B cell (primary cell): ENCODE measurements around the gene KEL. TPM values are rescaled to one million over a fixed set of nuclear protein-coding genes. Genes with fewer than 3 reads are reported as not detected.

Experiments
- ATAC-seq: fragments of 200-7000 bp; cut with Tn5 transposase; one replicate; pipeline ENCODE4 v1.10.0; 2021; ENCODE audit warnings: low read depth, mild to moderate bottlenecking, moderate number of reproducible peaks, moderate library complexity
- CTCF ChIA-PET: fragments of 350-600 bp; sonication (Branson Sonifier 250); formaldehyde crosslinking; loops from one replicate; lab custom pipeline; 2021; ENCODE audit warnings: antibody characterized with exemption, inconsistent platforms; lab: Charles Lee
- POLR2A ChIA-PET: fragments of 350-600 bp; sonication (Branson Sonifier 250); formaldehyde crosslinking; loops from one replicate; lab custom pipeline; 2021; ENCODE audit warnings: antibody characterized with exemption; lab: Charles Lee
- DNase-seq: peaks from one replicate; pipeline ENCODE4 v3.0.0; 2013
- H2AFZ ChIP-seq: 2 replicates; pipeline ENCODE4 v1.6.1; 2012; ENCODE audit warnings: mild to moderate bottlenecking, low read depth, low read length; ENCODE audit not compliant: insufficient read depth, poor library complexity, severe bottlenecking
- H3K27ac ChIP-seq, 2 donors: 1 replicate in 1 of 2; 2 replicates in 1 of 2; pipeline ENCODE4 v1.5.1; 2012 to 2013; ENCODE audit warnings: low read length in 2 of 2, mild to moderate bottlenecking in 2 of 2, moderate library complexity in 1 of 2
- H3K27me3 ChIP-seq, 4 experiments: fragments of 200-600 bp in 1 of 4; sonication (generic) in 1 of 4; replicated peaks in 1 of 4; 1 replicate in 2 of 4; 2 replicates in 2 of 4; pipeline versions ENCODE4 v1.6.1 to v1.7.0; 2013 to 2016; ENCODE audit warnings: low read length in 3 of 4, mild to moderate bottlenecking in 2 of 4, mixed read lengths in 1 of 4, moderate library complexity in 1 of 4; ENCODE audit not compliant: insufficient read depth in 4 of 4, control insufficient read depth in 3 of 4; ENCODE audit errors: control extremely low read depth in 1 of 4
- H3K36me3 ChIP-seq, 2 experiments: replicated peaks in 1 of 2; 1 replicate in 1 of 2; 2 replicates in 1 of 2; pipeline versions ENCODE4 v1.6.1 to v1.7.1; 2013; ENCODE audit warnings: low read length in 1 of 2; ENCODE audit not compliant: insufficient read depth in 2 of 2, control insufficient read depth in 1 of 2; ENCODE audit errors: control extremely low read depth in 1 of 2, extremely low read depth in 1 of 2
- H3K4me1 ChIP-seq, 2 donors: fragments of 200-600 bp in 1 of 2; sonication (generic) in 1 of 2; 1 replicate in 1 of 2; 2 replicates in 1 of 2; pipeline versions ENCODE4 v1.5.1 to v1.6.1; 2013 to 2017; ENCODE audit warnings: low read length in 2 of 2; ENCODE audit not compliant: control insufficient read depth in 2 of 2, insufficient read depth in 2 of 2
- H3K4me2 ChIP-seq: replicated peaks from 2 replicates; pipeline ENCODE3; 2012; ENCODE audit warnings: mild to moderate bottlenecking, low read depth, low read length; ENCODE audit not compliant: poor library complexity, severe bottlenecking
- H3K4me3 ChIP-seq, 5 experiments: fragments of 200-600 bp in 1 of 5; sonication (generic) in 1 of 5; 1 replicate in 3 of 5; 2 replicates in 2 of 5; pipeline versions ENCODE4 v1.5.1 to v1.7.0; 2011 to 2016; ENCODE audit warnings: low read length in 4 of 5, mild to moderate bottlenecking in 4 of 5, low read depth in 2 of 5, control low read depth in 1 of 5, moderate library complexity in 1 of 5; ENCODE audit not compliant: insufficient read depth in 1 of 5; ENCODE audit errors: control extremely low read depth in 1 of 5, extremely low read depth in 1 of 5
- H3K79me2 ChIP-seq: fragments of 200-600 bp; sonication (generic); one replicate; pipeline ENCODE4 v1.6.0; 2016; ENCODE audit warnings: low read length; ENCODE audit not compliant: control insufficient read depth, insufficient read depth
- H3K9ac ChIP-seq: fragments of 200-600 bp; sonication (generic); 2 replicates; pipeline ENCODE4 v1.6.1; 2017; ENCODE audit warnings: mild to moderate bottlenecking, low read length, moderate library complexity
- H3K9me3 ChIP-seq, 3 donors: one replicate each; pipeline versions ENCODE4 v1.6.1 to v1.7.1; 2013; ENCODE audit warnings: low read length in 2 of 3; ENCODE audit not compliant: control insufficient read depth in 2 of 3, insufficient read depth in 1 of 3; ENCODE audit errors: control extremely low read depth in 1 of 3
- H4K20me1 ChIP-seq: 2 replicates; pipeline ENCODE4 v1.6.0; 2012; ENCODE audit warnings: mild to moderate bottlenecking, low read length; ENCODE audit not compliant: insufficient read depth, control insufficient read depth, poor library complexity, severe bottlenecking
- H3K27ac Mint-ChIP-seq: one replicate; pipeline ENCODE4 v1.8.0; 2021; ENCODE audit warnings: mixed read lengths
- H3K27me3 Mint-ChIP-seq: one replicate; pipeline ENCODE4 v1.8.0; 2021; ENCODE audit warnings: mixed read lengths
- H3K4me1 Mint-ChIP-seq: one replicate; pipeline ENCODE4 v1.8.0; 2021; ENCODE audit warnings: mixed read lengths
- H3K4me3 Mint-ChIP-seq: one replicate; pipeline ENCODE4 v1.8.0; 2021; ENCODE audit warnings: mixed read lengths
- H3K9me3 Mint-ChIP-seq: one replicate; pipeline ENCODE4 v1.8.0; 2022; ENCODE audit warnings: mixed read lengths; ENCODE audit not compliant: insufficient read depth
- CTCF ChIP-seq: fragments of 200-600 bp; IDR thresholded peaks from one replicate; pipeline ENCODE4 v1.8.0; 2022; ENCODE audit warnings: antibody characterized with exemption, mild to moderate bottlenecking
- EZH2 ChIP-seq: IDR thresholded peaks from 2 replicates; pipeline ENCODE4 v1.6.1; 2012; ENCODE audit warnings: borderline replicate concordance, low read depth, mild to moderate bottlenecking, moderate library complexity, low read length; ENCODE audit not compliant: insufficient read depth, poor library complexity, severe bottlenecking
- WGBS: methylation state at CpG from one replicate; pipeline ENCODE4 v1.1.5; 2013; ENCODE audit warnings: missing lambda C conversion rate; ENCODE audit not compliant: insufficient coverage; 5-methylcytosine and 5-hydroxymethylcytosine counted together
- intact Hi-C: fragments of 100-400 bp; cut with micrococcal nuclease; formaldehyde crosslinking; loops from one replicate; pipeline ENCODE4 v1.10.0; 2022
- polyA plus RNA-seq: library from polyadenylated mRNA; depleted of rRNA; stranded (reverse); fragments of >200 nt; gene quantifications from 2 replicates; pipeline ENCODE4 v1.2.3, GENCODE V29; 2012
- total RNA-seq, 2 donors: library from RNA; stranded (reverse); fragments of 120-200 nt in 1 of 2; gene quantifications; 1 replicate in 1 of 2; 2 replicates in 1 of 2; pipeline versions ENCODE4 v1.2.3 to v1.2.4, GENCODE V29; 2013 to 2022

Gene KEL
- total and polyA plus RNA-seq, 2 donors (not counting 1 experiment from before 2014, with no cell fraction given) = 0.27 to 0.71 TPM

DNA sequence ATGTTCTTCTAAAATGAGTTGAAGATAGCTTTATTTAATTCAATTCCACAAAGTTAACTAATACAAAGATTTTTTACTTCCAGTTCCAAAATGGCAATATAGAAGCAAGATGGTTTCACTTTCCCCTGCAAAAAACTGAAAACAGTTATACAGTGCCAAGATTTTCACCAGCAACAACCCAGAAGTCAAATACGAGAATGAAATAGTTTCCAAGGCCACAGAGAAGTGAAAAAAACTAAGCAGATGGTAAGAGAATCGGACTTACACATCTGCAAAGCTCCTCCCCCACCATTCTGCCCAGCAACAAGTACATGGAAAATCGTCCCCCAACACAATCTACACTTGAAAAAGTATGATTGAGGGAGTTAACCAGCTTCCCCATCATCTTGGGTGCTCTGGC lies 30.3 kb upstream of the KEL start:
- Histone ChIP-seq H3K4me3 (no peak overlapping the region), H2AFZ (no peak overlapping the region), H3K27me3 (no peaks in the 10 kb centered on the region), H3K9me3 (no peaks in the 10 kb centered on the region), H4K20me1 (no peaks in the 10 kb centered on the region), H3K36me3 (no peaks in the 10 kb centered on the region), H3K79me2 (no peaks in the 10 kb centered on the region), H3K27ac (no peak overlapping the region), H3K9ac (no peak overlapping the region), H3K4me2 (no peak overlapping the region), H3K4me1 (no peaks in the 10 kb centered on the region)
- peaks cover 10% of the 10 kb centered on the region for H3K4me1 Mint-ChIP-seq
- peaks cover 24% of the 10 kb centered on the region for H3K27me3 Mint-ChIP-seq
- CTCF ChIA-PET = interaction anchor here (0.9 to 2.4 kb wide), 7 partner anchors 9 to 390 kb away, joined by 3 to 11 read pairs (median 4); no protein-coding TSS in a partner anchor
- ATAC-seq = no peak
- TF ChIP-seq CTCF (no peak), EZH2 (no peak)
- peaks cover 5% of the 10 kb centered on the region for H3K9me3 Mint-ChIP-seq
- no peak overlapping the region for H3K4me3 Mint-ChIP-seq
- no peak overlapping the region for H3K27ac Mint-ChIP-seq
- no peak for DNase-seq
- intact Hi-C loops = no loop called here
- POLR2A ChIA-PET = no interaction called here
- WGBS = no CpG with 5 or more reads among the region's 3 CpGs

- no peak overlapping the region for H3K27ac ChIP-seq
- no peak for DNase-seq
- Mint-ChIP-seq H3K27me3 (peaks cover 24% of the 10 kb centered on the region), H3K4me3 (no peak overlapping the region), H3K9me3 (peaks cover 4% of the 10 kb centered on the region), H3K4me1 (no peaks in the 10 kb centered on the region), H3K27ac (no peak overlapping the region)
- H3K27me3 ChIP-seq = peaks cover 0 to 5% (median 1%) of the 10 kb centered on the region in 4 experiments
- intact Hi-C loops = no loop called here
- H3K4me1 ChIP-seq = no peaks in the 10 kb centered on the region
- H3K36me3 ChIP-seq = no peaks in the 10 kb centered on the region
- H3K4me2 ChIP-seq = no peak overlapping the region
- no peak overlapping the region for H3K4me3 ChIP-seq
- POLR2A ChIA-PET = no interaction called here
- CTCF ChIA-PET = no interaction called here
- no peaks in the 10 kb centered on the region for H3K79me2 ChIP-seq
- WGBS = 100% methylated on average over 1 of the region's 1 CpG
- H3K9me3 ChIP-seq = peaks cover 0 to 11% (median 0%) of the 10 kb centered on the region in 3 donors
- no peak for ATAC-seq
- no peak overlapping the region for H2AFZ ChIP-seq
- TF ChIP-seq CTCF = no peak
- no peak for TF ChIP-seq EZH2
- no peaks in the 10 kb centered on the region for H4K20me1 ChIP-seq
- H3K9ac ChIP-seq = no peak overlapping the region
Observed at GRCh38 chr7:142984297-142984696, 22.1 kb upstream of the KEL start.
